ENCODE measurements around the gene CCDC146. TPM values are rescaled to one million over a fixed set of nuclear protein-coding genes. Genes with fewer than 3 reads are reported as not detected.

CCDC146 gene
- total RNA-seq, 1 donor from 2014 or later = 16.7 TPM

DNA sequence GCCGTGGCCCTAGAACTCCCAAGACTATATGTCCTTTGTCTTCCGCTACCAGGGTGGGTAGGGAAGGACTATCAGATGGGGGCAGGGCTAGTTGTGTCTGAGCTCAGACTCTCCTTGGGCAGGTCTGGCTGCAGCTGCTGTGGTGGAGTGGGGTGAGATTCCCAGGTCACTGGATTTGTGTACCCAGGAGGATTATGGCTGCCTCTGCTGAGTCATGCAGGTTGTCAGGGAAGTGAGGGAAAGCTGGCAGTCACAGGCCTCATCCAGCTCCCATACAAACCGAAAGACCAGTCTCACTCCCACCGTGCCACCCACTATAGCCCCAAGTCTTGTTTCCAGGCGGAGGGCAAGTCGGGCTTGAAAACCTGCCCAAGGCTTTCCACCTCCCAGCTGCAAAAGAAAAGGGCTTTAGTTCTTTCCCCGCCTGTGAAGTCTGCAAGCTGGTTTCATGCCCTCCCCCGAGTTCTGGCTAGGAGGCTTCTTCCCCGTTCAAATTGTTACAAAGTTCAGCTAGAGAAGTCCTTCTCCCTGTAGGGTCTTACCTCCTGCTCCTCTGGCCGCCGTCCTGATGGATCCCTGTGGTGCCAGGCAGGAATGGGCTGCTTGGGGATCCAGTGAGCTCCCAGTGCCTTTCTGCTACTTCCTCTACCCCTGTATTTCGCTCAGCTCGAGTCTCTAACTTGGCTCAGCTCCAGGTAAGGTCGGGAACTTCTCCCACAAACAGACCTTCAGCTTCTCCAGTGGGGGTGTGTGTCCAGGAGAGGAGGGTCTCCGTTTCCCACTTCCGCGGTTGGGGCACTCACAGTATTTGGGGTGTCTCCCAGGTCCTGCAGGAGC, 184.0 kb downstream of the CCDC146 start:
- H3K36me3 ChIP-seq (ENCODE audit: control insufficient read depth in 3 of 3, insufficient read depth in 3 of 3, low read length in 3 of 3) = peaks cover 0 to 2% (median 0%) of the 10 kb centered on the region in 3 donors
- peaks cover 0 to 9% (median 7%) of the 10 kb centered on the region in 3 donors for H3K4me1 ChIP-seq (ENCODE audit: control insufficient read depth in 3 of 3, insufficient read depth in 3 of 3, low read length in 3 of 3)
- no peaks in the 10 kb centered on the region for H3K27me3 ChIP-seq (ENCODE audit: control insufficient read depth in 3 of 3, insufficient read depth in 3 of 3, low read length in 3 of 3)
- no peaks in the 10 kb centered on the region for H3K9me3 ChIP-seq (ENCODE audit: control insufficient read depth in 3 of 3, low read length in 3 of 3)
- H3K4me3 ChIP-seq (ENCODE audit: low read length in 3 of 3) = no peak overlapping the region
- no peak overlapping the region for H3K27ac ChIP-seq (ENCODE audit: low read depth, low read length)
- H3K9ac ChIP-seq (ENCODE audit: low read depth in 1 of 3, low read length in 3 of 3) = no peak overlapping the region

GRCh38 chr7:77308792-77309191, 186.4 kb downstream of the CCDC146 start:
- no peak overlapping the region for H3K27ac ChIP-seq (ENCODE audit: low read depth, low read length)

GRCh38 chr7:77309714-77310220, 187.4 kb downstream of the CCDC146 start:
- H3K9ac ChIP-seq (ENCODE audit: low read depth in 1 of 3, low read length in 3 of 3) = no peak overlapping the region
- H3K36me3 ChIP-seq (ENCODE audit: control insufficient read depth in 3 of 3, insufficient read depth in 3 of 3, low read length in 3 of 3) = peaks cover 0 to 2% (median 0%) of the 10 kb centered on the region in 3 donors
- no peaks in the 10 kb centered on the region for H3K27me3 ChIP-seq (ENCODE audit: control insufficient read depth in 3 of 3, insufficient read depth in 3 of 3, low read length in 3 of 3)
- H3K27ac ChIP-seq (ENCODE audit: low read depth, low read length) = no peak overlapping the region
- peaks cover 4 to 16% (median 13%) of the 10 kb centered on the region in 3 donors for H3K4me1 ChIP-seq (ENCODE audit: control insufficient read depth in 3 of 3, insufficient read depth in 3 of 3, low read length in 3 of 3)
- no peak overlapping the region for H3K4me3 ChIP-seq (ENCODE audit: low read length in 3 of 3)
- no peaks in the 10 kb centered on the region for H3K9me3 ChIP-seq (ENCODE audit: control insufficient read depth in 3 of 3, low read length in 3 of 3)

More at GRCh38 chr7:77308792-77309191, 186.4 kb downstream of the CCDC146 start:
- Histone ChIP-seq H3K4me1 (ENCODE audit: control insufficient read depth in 3 of 3, insufficient read depth in 3 of 3, low read length in 3 of 3) (peaks cover 0 to 13% (median 12%) of the 10 kb centered on the region in 3 donors), H3K4me3 (ENCODE audit: low read length in 3 of 3) (no peak overlapping the region), H3K9ac (ENCODE audit: low read depth in 1 of 3, low read length in 3 of 3) (no peak overlapping the region), H3K9me3 (ENCODE audit: control insufficient read depth in 3 of 3, low read length in 3 of 3) (no peaks in the 10 kb centered on the region), H3K36me3 (ENCODE audit: control insufficient read depth in 3 of 3, insufficient read depth in 3 of 3, low read length in 3 of 3) (peaks cover 0 to 2% (median 0%) of the 10 kb centered on the region in 3 donors), H3K27me3 (ENCODE audit: control insufficient read depth in 3 of 3, insufficient read depth in 3 of 3, low read length in 3 of 3) (no peaks in the 10 kb centered on the region)

DNA sequence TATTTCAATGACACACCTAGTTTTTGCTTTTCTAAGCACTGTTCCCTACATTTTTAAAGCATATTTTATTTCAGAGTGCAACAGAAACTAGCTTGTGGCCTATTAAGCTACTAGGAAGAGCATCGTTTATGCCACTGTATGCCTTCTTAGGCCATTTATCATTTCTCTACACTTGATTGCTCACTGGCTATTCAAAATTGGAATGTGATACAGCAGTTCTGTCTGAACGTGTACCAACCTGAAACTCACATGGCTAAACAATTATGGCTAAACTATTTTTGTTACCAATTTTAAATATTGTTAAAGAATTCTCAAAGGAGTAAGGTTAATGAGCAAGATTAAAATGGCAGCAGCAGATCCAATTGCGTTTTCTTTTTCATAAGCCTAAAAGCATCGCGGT, 188.6 kb downstream of the CCDC146 start:
- Histone ChIP-seq H3K9ac (ENCODE audit: low read depth in 1 of 3, low read length in 3 of 3) (no peak overlapping the region), H3K4me1 (ENCODE audit: control insufficient read depth in 3 of 3, insufficient read depth in 3 of 3, low read length in 3 of 3) (peaks cover 4 to 17% (median 16%) of the 10 kb centered on the region in 3 donors), H3K9me3 (ENCODE audit: control insufficient read depth in 3 of 3, low read length in 3 of 3) (no peaks in the 10 kb centered on the region), H3K4me3 (ENCODE audit: low read length in 3 of 3) (no peak overlapping the region), H3K27ac (ENCODE audit: low read depth, low read length) (no peak overlapping the region), H3K36me3 (ENCODE audit: control insufficient read depth in 3 of 3, insufficient read depth in 3 of 3, low read length in 3 of 3) (peaks cover 0 to 2% (median 0%) of the 10 kb centered on the region in 3 donors), H3K27me3 (ENCODE audit: control insufficient read depth in 3 of 3, insufficient read depth in 3 of 3, low read length in 3 of 3) (no peaks in the 10 kb centered on the region)

- H3K9me3 ChIP-seq (ENCODE audit: control insufficient read depth in 3 of 3, low read length in 3 of 3) = no peaks in the 10 kb centered on the region
- H3K4me3 ChIP-seq (ENCODE audit: low read length in 3 of 3) = no peak overlapping the region
- peaks cover 0 to 2% (median 0%) of the 10 kb centered on the region in 3 donors for H3K36me3 ChIP-seq (ENCODE audit: control insufficient read depth in 3 of 3, insufficient read depth in 3 of 3, low read length in 3 of 3)
- no peaks in the 10 kb centered on the region for H3K27me3 ChIP-seq (ENCODE audit: control insufficient read depth in 3 of 3, insufficient read depth in 3 of 3, low read length in 3 of 3)
- H3K4me1 ChIP-seq (ENCODE audit: control insufficient read depth in 3 of 3, insufficient read depth in 3 of 3, low read length in 3 of 3) = peaks cover 4 to 17% (median 16%) of the 10 kb centered on the region in 3 donors
- no peak overlapping the region for H3K9ac ChIP-seq (ENCODE audit: low read depth in 1 of 3, low read length in 3 of 3)
- no peak overlapping the region for H3K27ac ChIP-seq (ENCODE audit: low read depth, low read length)
Measured at GRCh38 chr7:77313085-77313484, 190.7 kb downstream of the CCDC146 start.

GRCh38 chr7:77313876-77314480, 191.6 kb downstream of the CCDC146 start:
- H3K9me3 ChIP-seq (ENCODE audit: control insufficient read depth in 3 of 3, low read length in 3 of 3) = no peaks in the 10 kb centered on the region
- no peak overlapping the region for H3K9ac ChIP-seq (ENCODE audit: low read depth in 1 of 3, low read length in 3 of 3)
- H3K36me3 ChIP-seq (ENCODE audit: control insufficient read depth in 3 of 3, insufficient read depth in 3 of 3, low read length in 3 of 3) = peaks cover 0 to 2% (median 0%) of the 10 kb centered on the region in 3 donors
- H3K27ac ChIP-seq (ENCODE audit: low read depth, low read length) = no peak overlapping the region
- H3K4me1 ChIP-seq (ENCODE audit: control insufficient read depth in 3 of 3, insufficient read depth in 3 of 3, low read length in 3 of 3) = peaks cover 4 to 13% (median 10%) of the 10 kb centered on the region in 3 donors
- H3K4me3 ChIP-seq (ENCODE audit: low read length in 3 of 3) = no peak overlapping the region
- no peaks in the 10 kb centered on the region for H3K27me3 ChIP-seq (ENCODE audit: control insufficient read depth in 3 of 3, insufficient read depth in 3 of 3, low read length in 3 of 3)

DNA sequence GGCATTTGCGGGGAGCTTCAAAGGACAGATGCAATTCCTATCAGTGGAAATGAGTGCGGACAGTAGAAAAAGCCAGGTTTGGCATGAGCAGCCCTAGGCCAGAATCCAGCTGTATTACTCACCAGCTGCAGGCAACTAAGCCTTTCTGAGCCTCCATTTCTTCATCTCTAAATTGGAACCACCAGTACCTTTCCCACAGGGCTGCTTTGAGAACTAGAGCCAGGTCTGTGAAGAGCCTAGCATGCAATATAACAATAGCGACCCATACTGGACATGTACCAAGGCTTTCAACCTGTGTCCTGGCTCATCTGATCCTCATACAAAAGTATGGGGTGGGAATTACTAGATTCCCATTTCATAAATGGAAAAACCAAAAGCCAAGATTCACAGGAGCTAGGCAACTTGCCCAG, 192.8 kb downstream of the CCDC146 start:
- H3K36me3 ChIP-seq (ENCODE audit: control insufficient read depth in 3 of 3, insufficient read depth in 3 of 3, low read length in 3 of 3) = peaks cover 0 to 2% (median 0%) of the 10 kb centered on the region in 3 donors

GRCh38 chr7:77316219-77316978, 194.0 kb downstream of the CCDC146 start:
- peaks cover 0 to 2% (median 0%) of the 10 kb centered on the region in 3 donors for H3K36me3 ChIP-seq (ENCODE audit: control insufficient read depth in 3 of 3, insufficient read depth in 3 of 3, low read length in 3 of 3)
- H3K4me1 ChIP-seq (ENCODE audit: control insufficient read depth in 3 of 3, insufficient read depth in 3 of 3, low read length in 3 of 3) = peaks cover 4 to 10% (median 7%) of the 10 kb centered on the region in 3 donors
- no peak overlapping the region for H3K9ac ChIP-seq (ENCODE audit: low read depth in 1 of 3, low read length in 3 of 3)
- no peaks in the 10 kb centered on the region for H3K9me3 ChIP-seq (ENCODE audit: control insufficient read depth in 3 of 3, low read length in 3 of 3)
- no peak overlapping the region for H3K27ac ChIP-seq (ENCODE audit: low read depth, low read length)
- no peaks in the 10 kb centered on the region for H3K27me3 ChIP-seq (ENCODE audit: control insufficient read depth in 3 of 3, insufficient read depth in 3 of 3, low read length in 3 of 3)
- no peak overlapping the region for H3K4me3 ChIP-seq (ENCODE audit: low read length in 3 of 3)

More for the DNA sequence above, 192.8 kb downstream of the CCDC146 start:
- Histone ChIP-seq H3K4me3 (ENCODE audit: low read length in 3 of 3) (no peak overlapping the region), H3K4me1 (ENCODE audit: control insufficient read depth in 3 of 3, insufficient read depth in 3 of 3, low read length in 3 of 3) (peaks cover 4 to 10% (median 7%) of the 10 kb centered on the region in 3 donors), H3K27me3 (ENCODE audit: control insufficient read depth in 3 of 3, insufficient read depth in 3 of 3, low read length in 3 of 3) (no peaks in the 10 kb centered on the region), H3K9ac (ENCODE audit: low read depth in 1 of 3, low read length in 3 of 3) (no peak overlapping the region), H3K27ac (ENCODE audit: low read depth, low read length) (no peak overlapping the region), H3K9me3 (ENCODE audit: control insufficient read depth in 3 of 3, low read length in 3 of 3) (no peaks in the 10 kb centered on the region)

DNA sequence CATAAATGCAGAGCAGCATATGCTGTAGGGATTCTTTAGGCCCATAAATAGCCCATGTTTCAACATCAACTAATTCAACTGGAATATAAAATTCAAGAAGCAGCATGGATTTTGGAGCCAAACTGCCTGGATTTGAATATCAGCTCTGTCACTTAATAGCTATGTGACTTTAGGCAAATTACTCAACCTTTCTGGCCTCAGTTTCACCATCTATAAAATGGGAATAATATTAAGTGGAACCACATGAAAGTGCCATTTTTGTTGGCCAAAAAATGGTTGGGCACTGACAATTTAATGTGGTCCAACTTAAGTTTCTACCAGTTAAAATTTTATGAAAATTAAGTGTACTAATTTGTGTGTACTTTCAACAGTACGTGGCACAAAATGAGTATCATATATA, 195.6 kb downstream of the CCDC146 start:
- H3K36me3 ChIP-seq (ENCODE audit: control insufficient read depth in 3 of 3, insufficient read depth in 3 of 3, low read length in 3 of 3) = peaks cover 0 to 8% (median 0%) of the 10 kb centered on the region in 3 donors
- H3K27ac ChIP-seq (ENCODE audit: low read depth, low read length) = no peak overlapping the region
- H3K4me3 ChIP-seq (ENCODE audit: low read length in 3 of 3) = no peak overlapping the region
- H3K9me3 ChIP-seq (ENCODE audit: control insufficient read depth in 3 of 3, low read length in 3 of 3) = no peaks in the 10 kb centered on the region
- no peaks in the 10 kb centered on the region for H3K27me3 ChIP-seq (ENCODE audit: control insufficient read depth in 3 of 3, insufficient read depth in 3 of 3, low read length in 3 of 3)
- no peak overlapping the region for H3K9ac ChIP-seq (ENCODE audit: low read depth in 1 of 3, low read length in 3 of 3)
- peaks cover 4 to 5% (median 4%) of the 10 kb centered on the region in 3 donors for H3K4me1 ChIP-seq (ENCODE audit: control insufficient read depth in 3 of 3, insufficient read depth in 3 of 3, low read length in 3 of 3)

Measured in skeletal muscle tissue (tissue), 4 donors.